Activated CD8-positive, alpha-beta memory T cell treated with anti-CD3 and anti-CD28 coated beads, Interleukin-2, amount 50 U/mL, for 4 hours (primary cell): ENCODE results near the gene PRKAR1B.
"Not testable (repeated sequence)": the region's sequence is repeated elsewhere in the genome, so short reads cannot be mapped to it uniquely, and the experiment has no call there.

ENCODE experiments used
- DNase-seq: peaks from one replicate; pipeline ENCODE4 v3.0.0-alpha.2; 2020

Gene PRKAR1B

DNA sequence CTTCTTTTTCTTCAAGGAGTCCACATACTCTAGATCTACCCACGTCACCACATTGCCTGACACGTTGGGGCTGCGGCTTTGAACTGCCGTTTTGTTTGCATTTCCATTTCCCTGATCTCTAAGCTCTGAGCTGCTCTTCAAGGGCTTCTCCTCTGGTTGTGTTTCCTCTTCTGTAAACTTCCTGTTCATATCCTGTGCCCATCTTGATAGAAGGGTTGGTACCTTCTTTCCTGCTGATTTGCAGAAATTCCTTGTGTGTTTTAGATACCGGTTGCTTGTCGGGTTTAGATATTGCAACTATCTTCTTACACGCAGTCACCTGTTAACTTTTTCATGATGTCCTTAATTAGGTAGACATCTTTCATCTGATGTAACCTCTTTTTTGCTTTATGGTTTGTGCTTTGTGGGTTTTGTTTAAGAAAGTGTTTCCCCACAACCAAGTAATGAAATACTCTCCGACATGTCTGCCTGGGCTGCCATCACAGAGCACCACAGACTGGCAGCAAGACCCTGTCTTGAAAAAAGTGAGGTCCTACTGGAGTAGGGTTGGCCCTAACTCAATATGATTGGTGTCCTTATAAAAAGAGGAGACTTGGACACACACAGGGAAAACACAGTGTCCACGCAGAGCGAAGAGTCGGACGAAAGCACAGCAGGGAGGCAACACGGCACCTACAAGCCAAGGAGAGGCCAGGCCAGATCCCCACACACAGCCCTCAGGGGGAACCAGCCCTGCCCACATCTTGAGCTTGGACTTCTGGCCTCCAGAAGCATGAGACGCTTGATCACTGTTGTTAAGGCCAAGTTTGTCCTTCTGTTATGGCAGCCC lies 108.3 kb downstream of the PRKAR1B start:
- peak; percentile 68 for DNase-seq

DNA sequence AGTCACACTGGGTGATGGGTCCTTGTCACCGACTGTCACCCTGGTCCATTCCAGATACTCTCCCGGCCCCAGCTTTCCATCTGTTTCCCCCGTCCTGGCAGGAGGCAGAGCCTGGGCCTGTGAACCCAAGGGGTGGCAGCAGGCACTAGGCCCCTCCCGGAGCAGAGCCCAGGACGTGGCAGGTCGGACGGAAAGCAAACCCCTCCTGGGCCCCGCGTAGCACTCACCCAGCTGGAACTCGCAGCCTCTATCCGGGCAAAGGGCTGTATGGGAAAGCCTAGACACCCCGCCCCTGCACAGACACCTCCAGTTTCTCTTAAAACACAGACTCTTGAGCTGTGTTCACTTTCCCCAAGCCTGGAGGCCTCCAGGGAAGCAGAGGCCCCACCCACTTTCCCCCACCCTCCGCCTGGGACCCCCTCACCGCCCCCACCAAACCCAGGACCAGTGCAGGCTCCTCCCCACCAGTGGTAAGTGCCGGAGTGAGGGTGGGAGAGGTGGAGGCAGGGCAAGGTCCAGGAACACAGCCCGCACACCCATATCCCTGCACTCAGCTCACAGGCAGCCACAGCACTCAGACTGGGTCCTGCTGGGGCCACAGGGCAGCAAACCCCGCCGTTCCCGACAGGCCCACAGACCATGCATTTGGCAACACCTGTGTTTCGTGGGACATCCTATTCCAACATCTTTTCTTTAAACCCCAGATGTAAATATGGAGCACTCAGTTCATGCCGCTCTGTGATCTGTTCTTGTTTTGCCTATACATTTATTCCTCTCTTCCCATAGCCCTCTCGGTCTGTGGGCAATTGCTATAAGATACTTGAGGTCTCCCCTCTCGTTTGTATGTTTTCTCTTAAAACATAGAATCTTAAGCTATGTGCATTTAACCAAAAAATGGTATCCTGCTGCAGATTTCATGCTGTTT lies 109.2 kb downstream of the PRKAR1B start:
- no peak for DNase-seq

DNA sequence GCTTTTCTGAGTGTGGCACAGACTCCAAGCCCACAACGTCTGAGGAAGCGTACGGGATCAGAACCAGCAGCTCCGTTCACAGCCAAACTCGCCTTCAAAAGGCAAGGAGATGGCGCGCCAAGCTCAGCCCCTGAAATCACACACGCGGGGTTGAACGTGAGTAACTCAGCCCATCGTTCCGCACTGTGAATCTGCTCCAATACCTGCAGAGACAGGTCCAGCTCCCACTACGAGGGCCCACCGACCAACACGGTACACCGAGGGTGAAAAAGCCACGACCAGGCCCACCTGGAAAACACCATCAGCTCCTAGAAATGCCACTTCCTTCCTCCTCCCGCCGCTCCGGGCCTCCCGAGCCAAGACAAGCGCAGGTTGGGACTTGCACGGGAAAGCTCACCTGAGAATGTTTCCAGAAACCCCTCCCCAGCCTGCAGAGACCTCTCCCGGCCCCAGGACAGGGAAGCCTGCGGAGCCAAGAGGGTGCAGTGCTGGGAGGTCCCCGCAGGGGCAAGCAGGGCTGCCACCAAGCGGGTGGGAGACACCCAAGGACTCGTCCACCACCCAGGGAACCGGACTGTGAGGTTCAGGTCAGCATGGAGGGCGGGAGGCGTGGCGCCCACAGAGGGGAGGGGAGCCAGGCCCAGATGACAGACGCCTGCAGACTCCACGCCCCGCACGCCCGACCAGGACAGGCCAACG lies 113.5 kb downstream of the PRKAR1B start:
- DNase-seq = no peak

DNA sequence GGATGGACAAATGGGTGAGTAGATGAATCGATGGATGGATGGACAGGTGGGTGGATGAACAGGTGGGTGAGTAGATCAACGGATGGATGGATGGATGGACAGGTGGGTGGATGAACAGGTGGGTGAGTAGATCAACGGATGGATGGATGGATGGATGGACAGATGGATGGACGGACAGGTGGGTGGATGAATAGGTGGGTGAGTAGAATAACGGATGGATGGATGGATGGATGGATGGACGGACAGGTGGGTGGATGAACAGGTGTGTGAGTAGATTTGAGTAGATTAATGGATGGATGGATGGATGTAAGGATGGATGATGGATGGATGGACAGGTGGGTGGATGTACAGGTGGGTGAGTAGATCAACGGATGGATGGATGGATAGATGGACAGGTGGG lies 115.2 kb downstream of the PRKAR1B start:
- DNase-seq = not testable (repeated sequence)

DNA sequence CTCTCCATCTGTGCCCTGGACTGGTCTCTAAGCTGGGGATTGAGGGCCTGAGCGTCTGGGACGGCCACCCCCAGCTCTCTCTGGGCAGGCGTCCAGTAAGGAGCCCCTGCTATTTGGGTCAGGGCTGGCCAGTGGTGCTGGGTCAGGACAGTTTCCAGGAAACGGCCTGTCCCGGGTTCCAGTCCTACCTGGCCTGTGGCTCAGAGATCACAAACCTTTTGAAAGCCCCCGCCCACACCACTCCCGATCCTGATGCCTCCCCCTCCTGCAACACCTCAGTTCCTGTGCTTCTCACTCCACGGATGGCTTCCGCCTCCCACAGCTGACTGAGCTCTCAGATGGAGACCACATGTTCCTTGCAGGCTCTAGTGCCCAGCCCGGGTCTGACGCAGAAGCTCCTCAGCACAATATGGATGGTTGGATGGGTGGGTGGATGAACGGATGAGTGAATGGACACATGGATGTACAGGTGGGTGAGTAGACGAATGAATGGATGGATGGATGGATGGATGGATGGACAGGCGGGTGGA lies 115.7 kb downstream of the PRKAR1B start:
- no peak for DNase-seq

DNA sequence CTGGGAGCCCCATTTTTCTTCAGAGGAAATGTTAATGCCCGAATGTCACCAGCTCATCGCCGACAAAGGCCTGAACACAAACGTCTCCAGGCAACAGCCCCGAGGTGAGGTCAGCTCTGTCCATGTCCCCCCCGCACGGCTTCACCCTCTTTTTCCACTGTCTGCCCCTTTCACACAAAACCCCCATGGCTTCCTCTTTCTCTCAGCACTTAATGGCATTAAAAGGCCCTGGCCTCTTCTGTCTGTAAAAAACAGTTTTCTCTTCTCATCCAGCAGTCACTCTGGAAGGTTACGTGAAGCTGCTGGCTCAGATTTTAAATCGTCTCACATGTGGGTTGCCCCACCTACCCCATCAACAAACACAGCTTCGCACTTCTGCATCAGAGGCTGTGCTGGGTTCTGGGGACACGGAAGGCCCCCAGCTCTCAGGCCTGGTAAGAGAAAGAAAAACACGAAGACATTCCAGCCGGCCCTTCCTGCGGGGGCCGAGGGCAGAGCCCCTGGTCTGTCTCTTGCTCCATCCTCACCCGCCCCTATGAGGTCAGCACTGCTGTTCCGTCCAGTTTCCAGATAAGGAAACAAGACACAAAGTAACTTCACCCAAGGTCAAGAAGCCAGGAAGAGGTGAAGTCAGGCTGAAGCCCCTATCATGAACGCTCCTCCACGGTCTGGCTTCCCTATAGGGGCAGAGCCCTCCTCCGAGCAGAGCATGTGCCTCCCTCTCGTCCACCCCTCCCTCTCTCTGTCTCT lies 116.4 kb downstream of the PRKAR1B start:
- DNase-seq = no peak

DNA sequence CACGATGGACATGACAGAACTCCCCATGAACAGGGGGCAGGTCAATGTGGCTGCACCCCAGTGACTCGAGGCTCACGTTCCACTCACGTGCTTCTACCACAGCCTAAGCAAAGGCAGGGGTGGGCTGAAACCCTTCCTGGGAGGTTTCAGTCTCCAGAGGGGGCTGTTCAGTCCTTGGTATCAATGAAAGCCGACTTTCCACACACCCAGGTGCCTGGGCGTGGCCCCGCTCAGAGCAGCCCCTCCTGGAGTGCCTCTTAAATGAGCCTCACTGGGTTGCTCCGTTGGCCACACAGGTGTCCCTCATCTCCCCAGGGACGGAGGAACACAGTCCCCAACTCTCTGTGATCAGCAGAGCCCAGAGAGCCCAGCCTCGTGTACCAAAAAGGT lies 116.9 kb downstream of the PRKAR1B start:
- DNase-seq = no peak

DNA sequence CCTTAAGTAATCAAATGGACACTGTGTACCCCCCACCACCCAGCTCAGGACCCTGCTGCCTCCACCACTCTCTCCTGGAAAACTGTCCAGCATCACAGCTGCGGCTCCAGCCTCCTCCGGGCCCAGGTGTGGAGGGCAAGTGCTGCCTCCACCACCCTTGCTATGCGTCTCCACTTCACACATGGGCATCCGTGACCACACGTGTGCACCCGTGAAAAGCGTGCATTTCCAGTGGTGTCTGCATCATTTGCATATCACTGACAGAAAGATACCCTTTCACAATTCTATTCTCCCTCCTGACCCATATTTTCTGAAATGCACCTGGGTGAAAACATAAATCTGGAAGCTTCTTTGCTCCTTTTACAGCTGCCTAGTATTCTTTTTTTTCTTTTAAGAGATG lies 117.7 kb downstream of the PRKAR1B start:
- no peak for DNase-seq

DNA sequence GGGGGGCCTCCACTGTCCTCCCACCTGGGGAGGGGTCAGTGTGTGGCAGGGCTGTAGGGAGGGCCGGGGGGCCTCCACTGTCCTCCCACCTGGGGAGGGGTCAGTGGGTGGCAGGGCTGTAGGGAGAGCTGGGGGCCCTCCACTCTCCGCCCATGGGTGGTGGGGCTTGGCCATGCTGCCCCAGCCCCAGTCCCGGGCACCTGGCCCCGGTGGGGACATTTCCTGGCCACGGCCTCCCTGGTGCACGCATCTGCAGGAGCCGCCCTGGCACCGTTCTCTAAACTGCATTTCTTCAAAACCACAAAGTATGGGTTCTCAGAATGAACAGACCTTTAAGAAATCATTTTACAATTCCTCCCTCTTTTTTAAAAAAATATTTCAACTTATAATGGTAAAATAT lies 118.1 kb downstream of the PRKAR1B start:
- DNase-seq = no peak

DNA sequence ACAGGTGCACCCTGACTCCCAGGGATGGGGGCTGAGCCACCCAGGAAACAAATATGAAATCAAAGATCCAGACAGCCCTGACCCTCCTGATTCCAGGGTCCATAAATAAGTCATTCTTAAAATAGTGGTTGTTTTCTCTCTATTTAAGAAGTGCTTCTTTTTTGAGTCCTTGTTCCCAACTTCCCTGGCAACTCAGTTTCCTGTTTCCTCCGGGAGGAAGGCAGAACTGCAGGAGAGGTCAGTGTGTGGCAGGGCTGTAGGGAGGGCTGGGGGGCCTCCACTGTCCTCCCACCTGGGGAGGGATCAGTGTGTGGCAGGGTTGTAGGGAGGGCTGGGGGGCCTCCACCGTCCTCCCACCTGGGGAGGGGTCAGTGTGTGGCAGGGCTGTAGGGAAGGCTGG lies 118.7 kb downstream of the PRKAR1B start:
- no peak for DNase-seq

DNA sequence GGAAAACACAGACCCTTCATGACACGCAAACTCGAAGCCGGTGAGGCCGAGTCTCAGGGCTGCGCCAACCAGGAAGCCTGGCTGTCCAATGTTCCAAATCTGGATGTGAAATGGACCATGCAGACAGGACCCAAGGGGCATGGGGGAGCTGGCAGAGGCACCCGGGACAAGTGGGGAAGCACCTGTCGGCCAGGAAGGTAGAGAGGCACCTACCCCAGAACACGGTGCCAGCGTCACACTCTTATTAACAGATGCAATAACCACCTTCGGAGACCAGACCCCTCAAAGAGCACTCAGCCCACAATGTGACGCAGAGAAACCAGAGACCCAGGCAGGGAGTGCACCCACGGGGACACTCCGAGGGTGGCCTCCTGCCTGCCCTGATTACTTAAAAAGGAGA lies 119.1 kb downstream of the PRKAR1B start:
- peak; percentile 58 for DNase-seq

DNA sequence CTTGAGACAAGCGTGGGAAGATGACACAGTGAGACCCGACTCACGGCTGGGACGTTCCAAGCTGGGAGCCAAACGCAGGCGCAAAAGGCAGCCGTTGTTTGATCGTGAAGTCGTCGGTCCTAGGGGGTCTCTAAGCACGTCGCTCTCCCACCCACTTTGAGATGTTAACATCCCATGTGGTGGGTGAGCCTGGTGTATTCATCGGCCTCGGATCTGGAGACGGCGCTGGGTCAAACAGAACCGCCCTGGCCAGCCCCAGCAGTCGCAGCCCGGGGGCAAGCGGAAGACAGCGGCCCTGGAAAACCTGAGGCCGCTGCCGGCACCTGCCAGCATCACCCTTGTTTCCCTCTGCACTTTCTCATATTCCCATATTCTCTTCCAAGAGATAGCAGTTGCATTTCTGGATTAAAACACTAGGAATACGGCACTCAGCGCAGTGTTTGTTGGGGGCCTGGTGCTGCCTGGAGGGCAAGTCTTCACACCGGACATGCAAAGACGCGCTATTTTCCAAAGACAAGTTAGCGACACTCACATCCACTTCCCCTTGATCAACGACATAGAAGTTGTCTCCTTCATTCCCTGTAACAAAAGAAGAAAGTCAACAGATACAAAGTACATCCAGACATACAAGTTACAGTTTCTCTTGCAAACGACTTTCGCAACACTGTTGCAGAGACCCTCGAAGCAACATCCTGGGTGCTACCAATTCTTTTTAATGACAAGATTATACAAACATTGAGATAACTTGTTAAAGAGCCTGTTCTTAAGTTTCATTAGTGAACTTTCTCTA lies 121.2 kb downstream of the PRKAR1B start:
- no peak for DNase-seq

DNA sequence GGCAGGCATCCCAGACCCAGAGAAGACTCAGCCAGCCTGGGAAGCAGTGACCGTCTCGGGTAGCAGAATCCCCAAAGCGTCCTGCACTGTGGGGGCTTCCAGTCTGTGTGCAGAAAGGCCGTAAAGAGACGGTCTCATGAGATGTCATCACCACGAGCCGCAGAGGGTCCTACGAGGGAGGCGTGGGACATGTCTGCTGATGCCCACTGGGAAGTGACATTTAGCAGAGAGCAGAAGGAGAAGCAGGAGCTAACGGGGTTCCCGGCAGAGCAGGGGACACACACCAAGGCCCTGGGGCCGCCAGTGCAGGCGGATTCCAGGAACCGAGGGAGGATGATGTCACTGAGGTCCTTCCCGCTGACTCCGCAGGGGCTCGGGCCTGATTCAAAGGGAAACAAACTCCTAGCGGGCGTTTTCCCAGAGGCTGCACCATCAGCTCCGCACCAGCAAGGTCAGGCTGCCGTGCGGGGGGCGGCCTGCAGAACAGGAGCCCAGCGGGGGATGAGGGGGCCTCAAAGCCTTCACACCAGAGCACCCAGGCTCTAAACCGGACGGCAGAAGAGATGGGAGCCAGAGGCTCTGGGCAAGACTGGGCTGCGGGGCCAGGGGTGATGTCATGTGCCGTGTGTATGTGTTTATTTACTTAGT lies 122.1 kb downstream of the PRKAR1B start:
- DNase-seq = no peak

DNA sequence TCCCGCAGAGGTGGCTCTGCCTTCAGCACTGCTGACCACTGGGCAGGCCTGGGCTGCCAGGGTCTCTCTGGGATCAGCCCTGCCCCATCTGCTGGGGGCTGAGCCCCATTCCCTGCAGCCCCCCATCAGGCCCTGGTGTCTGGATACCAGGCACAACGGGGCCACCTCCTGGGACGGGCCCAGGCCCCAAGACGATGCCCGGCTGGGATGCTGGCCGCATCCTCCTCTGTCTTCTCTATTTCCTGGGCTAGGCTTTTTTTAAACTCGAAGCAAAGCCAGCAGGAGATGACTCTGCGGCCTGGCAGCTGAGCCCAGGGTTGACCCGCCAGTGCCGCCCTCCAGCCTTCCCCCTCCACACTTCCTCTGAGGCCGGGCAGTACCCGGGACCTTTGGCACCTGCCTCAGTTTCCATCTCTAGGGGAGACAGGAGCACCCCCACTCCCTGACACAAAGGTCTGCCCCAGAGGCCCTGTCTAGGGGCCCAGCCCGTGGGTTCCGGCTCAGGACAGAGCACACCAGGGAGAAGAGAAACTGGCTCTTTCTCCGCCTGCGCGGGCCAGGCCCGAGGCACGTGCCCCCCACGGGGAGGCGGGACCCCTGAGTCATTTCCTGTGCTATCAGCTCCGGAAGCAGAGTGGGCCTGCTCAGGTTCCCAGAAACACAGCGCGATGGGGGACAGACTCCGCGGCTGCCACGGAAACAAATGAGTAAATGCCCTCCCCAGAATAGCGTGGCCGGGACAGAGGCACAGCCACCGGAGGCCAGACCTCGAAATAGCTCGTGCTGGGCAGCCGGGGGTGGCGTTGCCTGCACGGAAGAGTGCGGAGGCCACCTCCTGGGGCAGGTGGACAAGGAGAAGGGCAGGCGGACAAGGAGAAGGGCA lies 122.8 kb downstream of the PRKAR1B start:
- peak; percentile 96 for DNase-seq

DNA sequence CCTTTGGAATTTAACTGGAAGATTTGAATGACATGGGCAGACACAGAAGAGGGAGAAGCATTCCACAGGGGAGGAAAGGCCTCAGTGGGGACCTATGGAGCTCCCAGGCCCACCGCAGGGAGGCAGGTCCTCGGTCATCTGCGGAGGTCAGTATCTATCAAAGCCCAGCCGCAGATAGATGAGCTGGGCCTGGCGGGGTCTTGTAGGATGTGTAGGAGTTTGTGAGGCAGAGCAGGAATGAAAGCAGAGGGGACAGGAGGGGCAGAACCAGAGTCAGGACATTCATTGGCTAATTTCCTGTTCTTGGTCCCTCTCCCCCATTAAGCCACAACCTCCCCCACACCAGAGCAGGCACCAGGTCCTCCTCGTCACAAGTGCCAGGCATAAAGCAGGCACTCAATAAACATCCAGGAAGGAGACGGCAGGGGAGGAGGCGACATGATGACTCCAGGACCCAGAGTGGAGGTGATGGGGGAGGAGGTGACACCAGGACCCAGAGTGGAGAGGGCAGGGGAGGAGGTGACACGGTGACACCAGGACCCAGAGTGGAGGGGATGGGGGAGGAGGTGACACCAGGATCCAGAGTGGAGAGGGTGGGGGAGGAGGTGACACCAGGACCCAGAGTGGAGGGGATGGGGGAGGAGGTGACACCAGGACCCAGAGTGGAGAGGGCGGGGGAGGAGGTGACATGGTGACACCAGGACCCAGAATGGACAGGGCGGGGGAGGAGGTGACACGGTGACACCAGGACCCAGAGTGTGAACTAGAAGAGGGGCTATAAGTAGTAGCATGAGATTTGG lies 123.7 kb downstream of the PRKAR1B start:
- peak; percentile 30 for DNase-seq

DNA sequence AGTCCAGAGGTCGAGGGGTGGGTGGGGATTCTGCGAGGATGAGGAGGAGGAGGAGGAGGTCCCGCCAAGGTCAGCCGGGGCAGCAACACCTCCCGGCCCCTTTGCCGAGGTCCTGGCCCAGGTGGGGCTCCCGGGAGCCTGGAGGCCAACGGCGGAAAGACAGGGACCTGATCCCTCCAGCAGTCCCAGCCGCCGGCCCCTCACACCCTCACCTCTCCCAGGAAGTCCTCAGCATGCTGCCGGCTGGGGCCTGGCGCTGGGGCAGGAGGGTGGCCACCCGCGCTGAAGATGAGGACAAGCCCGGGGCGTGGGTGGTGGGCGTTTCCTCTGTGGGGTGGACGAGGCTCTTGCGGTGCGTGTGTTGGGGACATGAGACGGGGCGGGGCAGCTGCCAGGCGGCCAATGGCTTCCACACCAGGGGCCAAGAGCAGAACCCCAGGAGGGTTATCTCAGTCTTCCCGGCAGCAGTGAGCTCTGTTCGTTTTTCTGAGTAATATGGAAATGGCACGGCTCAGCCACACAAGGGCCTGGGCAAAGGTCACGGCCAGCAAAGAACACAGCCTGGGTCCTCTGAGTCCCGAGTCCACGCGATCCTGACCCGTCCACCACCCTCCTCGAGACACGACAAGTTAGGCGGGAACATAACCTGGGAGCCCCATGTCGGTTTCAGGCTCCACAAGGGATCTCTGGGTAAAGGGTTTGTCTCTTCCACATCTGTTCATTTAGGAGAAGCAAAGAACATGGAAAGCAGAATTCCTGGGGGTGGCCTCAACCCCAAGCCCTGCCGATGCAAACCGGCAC lies 124.5 kb downstream of the PRKAR1B start:
- no peak for DNase-seq

DNA sequence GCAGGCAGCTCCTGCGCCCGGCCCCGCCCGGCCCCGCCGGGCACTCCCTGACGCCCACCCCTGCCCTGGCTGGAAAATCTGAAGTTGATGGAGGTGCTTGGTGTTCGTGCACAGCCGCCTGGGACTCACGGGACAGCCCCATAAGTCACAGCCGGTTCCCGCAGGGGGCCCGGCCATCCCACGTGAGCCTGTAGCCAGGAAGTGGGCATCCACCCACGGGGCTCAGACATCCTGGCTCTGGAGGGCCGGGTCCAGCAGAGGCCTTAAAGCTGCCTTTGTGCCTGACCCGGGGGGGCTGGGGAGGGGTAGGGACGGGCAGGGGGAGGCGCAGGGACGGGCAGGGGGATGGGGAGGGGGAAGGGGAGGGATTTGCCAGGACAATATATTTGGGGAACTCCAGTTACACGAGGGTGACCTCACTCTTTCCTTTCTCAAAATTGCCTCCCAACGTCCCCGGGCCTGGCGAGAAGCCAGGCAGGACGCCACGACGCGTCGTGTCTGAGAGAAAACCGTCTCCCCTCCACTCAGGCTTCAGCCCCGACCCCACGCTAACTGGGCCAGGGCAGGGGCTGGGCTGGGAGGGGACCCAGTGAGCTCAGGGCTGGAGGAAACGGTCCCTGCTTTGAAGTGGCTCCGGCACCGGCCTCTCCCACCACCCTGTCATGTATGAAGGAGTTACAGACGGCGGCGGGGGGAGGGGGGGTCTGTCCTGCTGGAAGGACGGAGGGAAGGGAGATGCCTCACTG lies 125.3 kb downstream of the PRKAR1B start:
- DNase-seq = peak; percentile 85
